ENCODE measurements around the gene FMNL3. TPM values are rescaled to one million over a fixed set of nuclear protein-coding genes. Genes with fewer than 3 reads are reported as not detected.

FMNL3 gene
- 10.8 and 11.9 TPM in 2 replicates for total RNA-seq
- long read RNA-seq, partial matches to known transcripts: 0 of 1 reads
- long read RNA-seq, other reads (novel, unspliced or antisense): 1 of 1 reads

- Mint-ChIP-seq H3K4me3 (ENCODE audit: low read depth) (peak within 1 kb of the TSS; percentile 85), H3K27me3 (peaks cover 61% of the 10 kb centered on the region), H3K4me1 (ENCODE audit: low read depth) (peaks cover 4% of the 10 kb centered on the region), H3K9me3 (ENCODE audit: low read depth) (peaks cover 3% of the 10 kb centered on the region), H3K36me3 (ENCODE audit: insufficient read depth) (peaks cover 2% of the 10 kb centered on the region), H3K27ac (peak within 1 kb of the TSS; percentile 76)
- peak; percentile 98 for DNase-seq (ENCODE audit: low spot score, unreplicated experiment)
- peak; percentile 96 for TF ChIP-seq CTCF (IDR thresholded peaks at IDR 0.05; ENCODE audit: unreplicated experiment)
Observed at GRCh38 chr12:49707128-49707811, at the start of gene FMNL3. Gene FMNL3 (minus strand): TSS chr12:49707405. CDS start chr12:49707180, 225 bp downstream.

- no peak overlapping the region for H3K4me3 Mint-ChIP-seq (ENCODE audit: low read depth)
- H3K9me3 Mint-ChIP-seq (ENCODE audit: low read depth): no peaks in the 10 kb centered on the region
- no peak overlapping the region for H3K27ac Mint-ChIP-seq
- peaks cover 22% of the 10 kb centered on the region for H3K36me3 Mint-ChIP-seq (ENCODE audit: insufficient read depth)
- no peak for DNase-seq (ENCODE audit: low spot score, unreplicated experiment)
- no peak for TF ChIP-seq CTCF (IDR thresholded peaks at IDR 0.05; ENCODE audit: unreplicated experiment)
- H3K4me1 Mint-ChIP-seq (ENCODE audit: low read depth): peaks cover 27% of the 10 kb centered on the region
- no peaks in the 10 kb centered on the region for H3K27me3 Mint-ChIP-seq
Observed at GRCh38 chr12:49750996-49751393, 43.8 kb upstream of the FMNL3 start.

GRCh38 chr12:49750027-49750995 lies 43.1 kb upstream of the FMNL3 start:
- no peak for TF ChIP-seq CTCF (IDR thresholded peaks at IDR 0.05; ENCODE audit: unreplicated experiment)
- no peaks in the 10 kb centered on the region for H3K9me3 Mint-ChIP-seq (ENCODE audit: low read depth)
- peaks cover 19% of the 10 kb centered on the region for H3K36me3 Mint-ChIP-seq (ENCODE audit: insufficient read depth)
- no peak for DNase-seq (ENCODE audit: low spot score, unreplicated experiment)
- H3K27ac Mint-ChIP-seq: peak overlapping the region; percentile 69
- peaks cover 27% of the 10 kb centered on the region for H3K4me1 Mint-ChIP-seq (ENCODE audit: low read depth)
- H3K4me3 Mint-ChIP-seq (ENCODE audit: low read depth): no peak overlapping the region
- no peaks in the 10 kb centered on the region for H3K27me3 Mint-ChIP-seq

GRCh38 chr12:49748800-49749199 lies 41.6 kb upstream of the FMNL3 start:
- no peaks in the 10 kb centered on the region for H3K9me3 Mint-ChIP-seq (ENCODE audit: low read depth)
- no peak for DNase-seq (ENCODE audit: low spot score, unreplicated experiment)
- no peak for TF ChIP-seq CTCF (IDR thresholded peaks at IDR 0.05; ENCODE audit: unreplicated experiment)
- peak overlapping the region; percentile 29 for H3K27ac Mint-ChIP-seq
- H3K4me3 Mint-ChIP-seq (ENCODE audit: low read depth): no peak overlapping the region
- H3K36me3 Mint-ChIP-seq (ENCODE audit: insufficient read depth): peaks cover 11% of the 10 kb centered on the region
- peaks cover 39% of the 10 kb centered on the region for H3K4me1 Mint-ChIP-seq (ENCODE audit: low read depth)
- H3K27me3 Mint-ChIP-seq: no peaks in the 10 kb centered on the region

GRCh38 chr12:49748306-49748705 lies 41.1 kb upstream of the FMNL3 start:
- no peak for TF ChIP-seq CTCF (IDR thresholded peaks at IDR 0.05; ENCODE audit: unreplicated experiment)
- Mint-ChIP-seq H3K27ac (no peak overlapping the region), H3K4me3 (ENCODE audit: low read depth) (no peak overlapping the region)

More at GRCh38 chr12:49748306-49748705, 41.1 kb upstream of the FMNL3 start:
- no peak for DNase-seq (ENCODE audit: low spot score, unreplicated experiment)
- H3K4me1 Mint-ChIP-seq (ENCODE audit: low read depth): peaks cover 44% of the 10 kb centered on the region
- H3K27me3 Mint-ChIP-seq: no peaks in the 10 kb centered on the region
- H3K36me3 Mint-ChIP-seq (ENCODE audit: insufficient read depth): peaks cover 7% of the 10 kb centered on the region
- no peaks in the 10 kb centered on the region for H3K9me3 Mint-ChIP-seq (ENCODE audit: low read depth)

Data from progenitor cell of endocrine pancreas (in vitro differentiated cells).